OCI-LY1 (cell line): Measurements from ENCODE around the gene DEPDC5.

Source experiments
- EZH2 ChIP-seq: fragments of 200-600 bp; sonication (generic), shearing (Covaris generic); IDR thresholded peaks from 2 replicates; pipeline ENCODE4 v1.8.0; 2017; ENCODE audit warnings: borderline replicate concordance, mixed run types, mild to moderate bottlenecking, antibody characterized with exemption, low read length, moderate library complexity, mixed read lengths
- TF ChIP-seq, protein P1 (sequence below): fragments of 200-600 bp; sonication (generic), shearing (Covaris generic); IDR thresholded peaks from 2 replicates; pipeline ENCODE4 v1.5.1; 2017; ENCODE audit warnings: mild to moderate bottlenecking, antibody characterized with exemption, low read length, moderate library complexity, mixed read lengths

DNA sequence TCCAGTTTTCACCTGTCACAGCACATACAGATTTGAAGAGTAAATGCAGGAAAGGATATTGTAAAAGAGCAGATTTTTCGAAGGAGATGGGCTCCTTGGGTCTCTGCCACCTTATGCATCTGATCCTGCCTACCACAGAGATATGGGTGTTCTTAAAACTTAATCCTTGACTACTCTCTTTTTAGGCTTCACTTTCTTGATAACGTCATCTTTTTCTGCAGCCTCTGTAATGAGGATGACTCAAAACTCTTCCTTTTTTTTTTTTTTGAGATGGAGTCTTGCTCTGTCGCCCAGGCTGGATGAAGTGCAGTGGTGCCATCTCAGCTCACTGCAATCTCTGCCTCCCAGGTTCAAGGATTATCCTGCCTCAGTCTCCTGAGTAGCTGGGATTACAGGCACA, 11.7 kb upstream of the DEPDC5 start:
- TF ChIP-seq, protein P1, sequence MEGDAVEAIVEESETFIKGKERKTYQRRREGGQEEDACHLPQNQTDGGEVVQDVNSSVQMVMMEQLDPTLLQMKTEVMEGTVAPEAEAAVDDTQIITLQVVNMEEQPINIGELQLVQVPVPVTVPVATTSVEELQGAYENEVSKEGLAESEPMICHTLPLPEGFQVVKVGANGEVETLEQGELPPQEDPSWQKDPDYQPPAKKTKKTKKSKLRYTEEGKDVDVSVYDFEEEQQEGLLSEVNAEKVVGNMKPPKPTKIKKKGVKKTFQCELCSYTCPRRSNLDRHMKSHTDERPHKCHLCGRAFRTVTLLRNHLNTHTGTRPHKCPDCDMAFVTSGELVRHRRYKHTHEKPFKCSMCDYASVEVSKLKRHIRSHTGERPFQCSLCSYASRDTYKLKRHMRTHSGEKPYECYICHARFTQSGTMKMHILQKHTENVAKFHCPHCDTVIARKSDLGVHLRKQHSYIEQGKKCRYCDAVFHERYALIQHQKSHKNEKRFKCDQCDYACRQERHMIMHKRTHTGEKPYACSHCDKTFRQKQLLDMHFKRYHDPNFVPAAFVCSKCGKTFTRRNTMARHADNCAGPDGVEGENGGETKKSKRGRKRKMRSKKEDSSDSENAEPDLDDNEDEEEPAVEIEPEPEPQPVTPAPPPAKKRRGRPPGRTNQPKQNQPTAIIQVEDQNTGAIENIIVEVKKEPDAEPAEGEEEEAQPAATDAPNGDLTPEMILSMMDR: no peak
- TF ChIP-seq EZH2: no peak
